HepG2 (cell line): ENCODE results near the gene B3GNT9.

ENCODE experiments used
- AKAP8 ChIP-seq: sonication (generic); formaldehyde crosslinking; IDR thresholded peaks from 2 replicates; pipeline ENCODE4 v1.5.1; 2020; ENCODE audit warnings: mild to moderate bottlenecking, missing genetic modification reagents
- CEBPG ChIP-seq: IDR thresholded peaks from 2 replicates; pipeline ENCODE4 v1.6.1; 2016
- CTCF ChIP-seq: sonication (generic); formaldehyde crosslinking; IDR thresholded peaks from 2 replicates; pipeline ENCODE4 v1.5.0; 2020; ENCODE audit warnings: mild to moderate bottlenecking, missing genetic modification reagents, moderate library complexity
- EED ChIP-seq: sonication (generic); formaldehyde crosslinking; IDR thresholded peaks from 2 replicates; pipeline ENCODE4 v1.5.0; 2020; ENCODE audit warnings: mild to moderate bottlenecking, missing genetic modification reagents
- POGZ ChIP-seq: sonication (generic); formaldehyde crosslinking; IDR thresholded peaks from 2 replicates; pipeline ENCODE4 v1.4.0; 2020; ENCODE audit warnings: mild to moderate bottlenecking, missing genetic modification reagents
- RBAK ChIP-seq: sonication (generic); formaldehyde crosslinking; IDR thresholded peaks from 2 replicates; pipeline ENCODE4 v1.5.1; 2020; ENCODE audit warnings: mild to moderate bottlenecking, missing genetic modification reagents
- SRY ChIP-seq: sonication (generic); formaldehyde crosslinking; IDR thresholded peaks from 2 replicates; pipeline ENCODE4 v1.8.0; 2022; ENCODE audit warnings: mild to moderate bottlenecking, missing genetic modification reagents

- TF ChIP-seq EED, result no peak
- no peak for TF ChIP-seq RBAK
- TF ChIP-seq SRY (CRISPR knock-in tag), result no peak
- no peak for TF ChIP-seq CTCF (CRISPR knock-in tag)
- no peak for TF ChIP-seq CEBPG (CRISPR knock-in tag)
- TF ChIP-seq POGZ, result no peak
- TF ChIP-seq AKAP8 (CRISPR knock-in tag), result no peak
These were observed 33.1 kb downstream of the B3GNT9 start for GRCh38 chr16:67117716-67118115.
